GM15510 (cell line): Measurements from ENCODE around the gene CSTF3.
A peak's percentile ranks its signal among the peaks of the same experiment; 100 is the strongest.

ENCODE experiments used
- POLR2A ChIP-seq: IDR thresholded peaks from 3 replicates; pipeline ENCODE4 v1.6.1; 2011; ENCODE audit warnings: borderline replicate concordance; ENCODE audit not compliant: insufficient read length; ENCODE audit errors: extremely low read depth

The CSTF3 gene

GRCh38 chr11:33161120-33162005, at the start of gene CSTF3:
Gene CSTF3, minus strand, starts transcription at chr11:33161480. Its CDS starts 155 bp downstream, at chr11:33161325.
- peak; percentile 74 for TF ChIP-seq POLR2A

- no peak for TF ChIP-seq POLR2A
Measured at GRCh38 chr11:33208150-33208549, 46.9 kb upstream of the CSTF3 start.

- TF ChIP-seq POLR2A = no peak
Measured at GRCh38 chr11:33207408-33207985, 46.2 kb upstream of the CSTF3 start.

GRCh38 chr11:33197915-33198727, 36.8 kb upstream of the CSTF3 start:
- no peak for TF ChIP-seq POLR2A

- TF ChIP-seq POLR2A = no peak
Measured at GRCh38 chr11:33195462-33196173, 34.3 kb upstream of the CSTF3 start.

GRCh38 chr11:33194455-33194854, 33.2 kb upstream of the CSTF3 start:
- no peak for TF ChIP-seq POLR2A

- no peak for TF ChIP-seq POLR2A
Measured at GRCh38 chr11:33191467-33191866, 30.2 kb upstream of the CSTF3 start.

GRCh38 chr11:33187998-33188722, 26.9 kb upstream of the CSTF3 start:
- TF ChIP-seq POLR2A = no peak

- TF ChIP-seq POLR2A = no peak
Measured at GRCh38 chr11:33185756-33186155, 24.5 kb upstream of the CSTF3 start.

- no peak for TF ChIP-seq POLR2A
Measured at GRCh38 chr11:33182246-33182878, 21.1 kb upstream of the CSTF3 start.

GRCh38 chr11:33179348-33179803, 18.1 kb upstream of the CSTF3 start:
- no peak for TF ChIP-seq POLR2A

GRCh38 chr11:33178443-33179180, 17.3 kb upstream of the CSTF3 start:
- no peak for TF ChIP-seq POLR2A
